ENCODE results near the gene GOLGA8G.
"Not testable (repeated sequence)": the region's sequence is repeated elsewhere in the genome, so short reads cannot be mapped to it uniquely, and the experiment has no call there.

- not testable (repeated sequence) for TF ChIP-seq CTCF (conservative IDR thresholded peaks at IDR 0.05 in 1 of 2, IDR thresholded peaks at IDR 0.05 in 1 of 2; ENCODE audit: low read depth in 1 of 2, low read length in 2 of 2); EZH2 (IDR thresholded peaks at IDR 0.05; ENCODE audit: low read length, missing control alignments)
Observed at GRCh38 chr15:28553268-28553667, 20.5 kb upstream of the GOLGA8G start, which contains the start of gene GOLGA6L25.
